ENCODE results near the gene NMNAT1. TPM values are rescaled to one million over a fixed set of nuclear protein-coding genes. Genes with fewer than 3 reads are reported as not detected.
"Not testable (repeated sequence)": the region's sequence is repeated elsewhere in the genome, so short reads cannot be mapped to it uniquely, and the experiment has no call there.

Gene NMNAT1
- total RNA-seq, 1 experiment from 2014 or later = 2.3 TPM

DNA sequence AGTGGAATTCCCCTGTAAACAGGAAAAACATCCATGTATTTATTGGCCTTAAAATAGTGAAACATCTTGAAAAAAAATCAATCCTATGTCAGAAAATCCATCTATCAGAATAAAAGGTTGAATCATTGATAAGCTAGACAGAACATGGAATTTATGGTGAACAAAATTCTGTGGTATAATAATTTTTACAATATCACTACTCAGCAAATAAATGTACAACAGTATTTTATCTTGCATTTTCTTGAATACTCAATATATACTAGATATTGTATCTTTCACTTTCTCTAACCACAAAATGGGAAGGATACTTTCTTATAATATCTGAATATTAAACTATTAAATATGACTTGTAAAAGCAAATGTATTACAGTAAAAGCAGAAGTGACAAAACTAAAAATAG is 83.8 kb downstream of the NMNAT1 start:
- DNase-seq (ENCODE audit: low spot score) (no peak), ATAC-seq (no peak)
- no peak overlapping the region for H3K4me3 Mint-ChIP-seq
- H3K4me1 Mint-ChIP-seq = 0 out of 2 replicates have a peak, but pooled peaks cover under 1% of the 10 kb centered on the region
- CTCF ChIA-PET = no interaction called here
- H3K27me3 Mint-ChIP-seq (ENCODE audit: low read depth) = no peaks in the 10 kb centered on the region
- POLR2A ChIA-PET = no interaction called here
- H3K27ac Mint-ChIP-seq = no peak overlapping the region
- TF ChIP-seq ZNF263 (CRISPR knock-in tag; IDR thresholded peaks at IDR 0.05; ENCODE audit: low read depth) = no peak
- no peak for TF ChIP-seq ELF4 (CRISPR knock-in tag; IDR thresholded peaks at IDR 0.05; ENCODE audit: low read depth)
- TF ChIP-seq, protein P1, sequence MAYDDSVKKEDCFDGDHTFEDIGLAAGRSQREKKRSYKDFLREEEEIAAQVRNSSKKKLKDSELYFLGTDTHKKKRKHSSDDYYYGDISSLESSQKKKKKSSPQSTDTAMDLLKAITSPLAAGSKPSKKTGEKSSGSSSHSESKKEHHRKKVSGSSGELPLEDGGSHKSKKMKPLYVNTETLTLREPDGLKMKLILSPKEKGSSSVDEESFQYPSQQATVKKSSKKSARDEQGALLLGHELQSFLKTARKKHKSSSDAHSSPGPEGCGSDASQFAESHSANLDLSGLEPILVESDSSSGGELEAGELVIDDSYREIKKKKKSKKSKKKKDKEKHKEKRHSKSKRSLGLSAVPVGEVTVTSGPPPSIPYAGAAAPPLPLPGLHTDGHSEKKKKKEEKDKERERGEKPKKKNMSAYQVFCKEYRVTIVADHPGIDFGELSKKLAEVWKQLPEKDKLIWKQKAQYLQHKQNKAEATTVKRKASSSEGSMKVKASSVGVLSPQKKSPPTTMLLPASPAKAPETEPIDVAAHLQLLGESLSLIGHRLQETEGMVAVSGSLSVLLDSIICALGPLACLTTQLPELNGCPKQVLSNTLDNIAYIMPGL (CRISPR knock-in tag; IDR thresholded peaks at IDR 0.05) = no peak
- no peak for TF ChIP-seq SMAD3 (CRISPR knock-in tag; IDR thresholded peaks at IDR 0.05; ENCODE audit: borderline replicate concordance)
- TF ChIP-seq MXD4 (CRISPR knock-in tag; IDR thresholded peaks at IDR 0.05; ENCODE audit: borderline replicate concordance) = no peak
- TF ChIP-seq, protein P2, sequence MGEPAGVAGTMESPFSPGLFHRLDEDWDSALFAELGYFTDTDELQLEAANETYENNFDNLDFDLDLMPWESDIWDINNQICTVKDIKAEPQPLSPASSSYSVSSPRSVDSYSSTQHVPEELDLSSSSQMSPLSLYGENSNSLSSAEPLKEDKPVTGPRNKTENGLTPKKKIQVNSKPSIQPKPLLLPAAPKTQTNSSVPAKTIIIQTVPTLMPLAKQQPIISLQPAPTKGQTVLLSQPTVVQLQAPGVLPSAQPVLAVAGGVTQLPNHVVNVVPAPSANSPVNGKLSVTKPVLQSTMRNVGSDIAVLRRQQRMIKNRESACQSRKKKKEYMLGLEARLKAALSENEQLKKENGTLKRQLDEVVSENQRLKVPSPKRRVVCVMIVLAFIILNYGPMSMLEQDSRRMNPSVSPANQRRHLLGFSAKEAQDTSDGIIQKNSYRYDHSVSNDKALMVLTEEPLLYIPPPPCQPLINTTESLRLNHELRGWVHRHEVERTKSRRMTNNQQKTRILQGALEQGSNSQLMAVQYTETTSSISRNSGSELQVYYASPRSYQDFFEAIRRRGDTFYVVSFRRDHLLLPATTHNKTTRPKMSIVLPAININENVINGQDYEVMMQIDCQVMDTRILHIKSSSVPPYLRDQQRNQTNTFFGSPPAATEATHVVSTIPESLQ (CRISPR knock-in tag; IDR thresholded peaks at IDR 0.05) = no peak
- TF ChIP-seq ZNF121 (CRISPR knock-in tag; IDR thresholded peaks at IDR 0.05) = no peak
- no peak for TF ChIP-seq HMGA2 (CRISPR knock-in tag; IDR thresholded peaks at IDR 0.05)
- TF ChIP-seq, protein P3, sequence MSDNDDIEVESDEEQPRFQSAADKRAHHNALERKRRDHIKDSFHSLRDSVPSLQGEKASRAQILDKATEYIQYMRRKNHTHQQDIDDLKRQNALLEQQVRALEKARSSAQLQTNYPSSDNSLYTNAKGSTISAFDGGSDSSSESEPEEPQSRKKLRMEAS (CRISPR knock-in tag; IDR thresholded peaks at IDR 0.05) = no peak
- no peak for TF ChIP-seq ZBTB21 (CRISPR knock-in tag; IDR thresholded peaks at IDR 0.05; ENCODE audit: borderline replicate concordance)
- TF ChIP-seq, protein P4, sequence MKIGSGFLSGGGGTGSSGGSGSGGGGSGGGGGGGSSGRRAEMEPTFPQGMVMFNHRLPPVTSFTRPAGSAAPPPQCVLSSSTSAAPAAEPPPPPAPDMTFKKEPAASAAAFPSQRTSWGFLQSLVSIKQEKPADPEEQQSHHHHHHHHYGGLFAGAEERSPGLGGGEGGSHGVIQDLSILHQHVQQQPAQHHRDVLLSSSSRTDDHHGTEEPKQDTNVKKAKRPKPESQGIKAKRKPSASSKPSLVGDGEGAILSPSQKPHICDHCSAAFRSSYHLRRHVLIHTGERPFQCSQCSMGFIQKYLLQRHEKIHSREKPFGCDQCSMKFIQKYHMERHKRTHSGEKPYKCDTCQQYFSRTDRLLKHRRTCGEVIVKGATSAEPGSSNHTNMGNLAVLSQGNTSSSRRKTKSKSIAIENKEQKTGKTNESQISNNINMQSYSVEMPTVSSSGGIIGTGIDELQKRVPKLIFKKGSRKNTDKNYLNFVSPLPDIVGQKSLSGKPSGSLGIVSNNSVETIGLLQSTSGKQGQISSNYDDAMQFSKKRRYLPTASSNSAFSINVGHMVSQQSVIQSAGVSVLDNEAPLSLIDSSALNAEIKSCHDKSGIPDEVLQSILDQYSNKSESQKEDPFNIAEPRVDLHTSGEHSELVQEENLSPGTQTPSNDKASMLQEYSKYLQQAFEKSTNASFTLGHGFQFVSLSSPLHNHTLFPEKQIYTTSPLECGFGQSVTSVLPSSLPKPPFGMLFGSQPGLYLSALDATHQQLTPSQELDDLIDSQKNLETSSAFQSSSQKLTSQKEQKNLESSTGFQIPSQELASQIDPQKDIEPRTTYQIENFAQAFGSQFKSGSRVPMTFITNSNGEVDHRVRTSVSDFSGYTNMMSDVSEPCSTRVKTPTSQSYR (CRISPR knock-in tag; IDR thresholded peaks at IDR 0.05) = no peak
- TF ChIP-seq TEAD4 (CRISPR knock-in tag; IDR thresholded peaks at IDR 0.05) = no peak
- no peak for TF ChIP-seq SP1 (CRISPR knock-in tag; conservative IDR thresholded peaks at IDR 0.05)
- TF ChIP-seq FOXJ3 (CRISPR knock-in tag; IDR thresholded peaks at IDR 0.05; ENCODE audit: borderline replicate concordance) = no peak
- no peaks in the 10 kb centered on the region; the same call in 1 of the 2 replicates for H3K9me3 Mint-ChIP-seq
- no peaks in the 10 kb centered on the region for H3K36me3 Mint-ChIP-seq

DNA sequence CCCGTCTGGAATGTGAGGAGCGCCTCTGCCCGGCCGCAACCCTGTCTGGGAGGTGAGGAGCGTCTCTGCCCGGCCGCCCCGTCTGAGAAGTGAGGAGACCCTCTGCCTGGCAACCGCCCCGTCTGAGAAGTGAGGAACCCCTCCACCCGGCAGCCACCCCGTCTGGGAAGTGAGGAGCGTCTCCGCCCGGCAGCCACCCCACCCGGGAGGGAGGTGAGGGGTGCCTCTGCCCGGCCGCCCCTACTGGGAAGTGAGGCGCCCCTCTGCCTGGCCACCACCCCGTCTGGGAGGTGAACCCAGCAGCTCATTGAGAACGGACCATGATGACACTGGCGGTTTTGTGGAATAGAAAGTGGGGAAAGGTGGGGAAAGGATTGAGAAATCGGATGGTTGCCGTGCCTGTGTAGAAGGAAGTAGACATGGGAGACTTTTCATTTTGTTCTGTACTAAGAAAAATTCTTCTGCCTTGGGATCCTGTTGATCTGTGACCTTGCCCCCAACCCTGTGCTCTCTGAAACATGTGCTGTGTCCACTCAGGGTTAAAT is 85.8 kb downstream of the NMNAT1 start:
- ATAC-seq; CTCF ChIA-PET; POLR2A ChIA-PET; H3K9me3 Mint-ChIP-seq; H3K4me3 Mint-ChIP-seq; H3K36me3 Mint-ChIP-seq; H3K27me3 Mint-ChIP-seq (ENCODE audit: low read depth); H3K27ac Mint-ChIP-seq; H3K4me1 Mint-ChIP-seq; DNase-seq (ENCODE audit: low spot score): not testable (repeated sequence)

DNA sequence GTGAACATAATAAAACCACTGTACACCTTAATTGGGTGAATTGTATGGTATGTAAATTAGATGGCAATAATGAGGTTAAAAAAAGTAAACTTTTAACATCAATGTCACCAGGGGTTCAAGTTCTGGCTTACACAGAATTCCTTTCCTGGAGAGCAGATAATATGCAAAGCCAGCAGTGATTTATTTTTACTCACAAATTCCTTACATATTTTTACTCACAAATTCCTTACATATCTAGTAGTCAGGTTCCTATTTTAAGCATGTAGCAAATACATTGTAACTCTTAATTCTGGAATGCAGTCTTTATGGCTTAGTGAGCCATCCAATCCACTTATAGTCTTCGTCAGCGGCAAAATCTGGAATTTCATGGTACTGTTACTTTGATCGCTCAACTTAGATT is 88.2 kb downstream of the NMNAT1 start:
- H3K9me3 Mint-ChIP-seq = no peaks in the 10 kb centered on the region; the same call in 1 of the 2 replicates
- TF ChIP-seq ZNF232 (CRISPR knock-in tag; IDR thresholded peaks at IDR 0.05) = no peak
- TF ChIP-seq, protein P1 (CRISPR knock-in tag; IDR thresholded peaks at IDR 0.05) = no peak
- TF ChIP-seq, protein P3 (CRISPR knock-in tag; IDR thresholded peaks at IDR 0.05) = no peak
- TF ChIP-seq ZNF317 (CRISPR knock-in tag; IDR thresholded peaks at IDR 0.05; ENCODE audit: borderline replicate concordance, low read depth) = no peak
- TF ChIP-seq, protein P5, sequence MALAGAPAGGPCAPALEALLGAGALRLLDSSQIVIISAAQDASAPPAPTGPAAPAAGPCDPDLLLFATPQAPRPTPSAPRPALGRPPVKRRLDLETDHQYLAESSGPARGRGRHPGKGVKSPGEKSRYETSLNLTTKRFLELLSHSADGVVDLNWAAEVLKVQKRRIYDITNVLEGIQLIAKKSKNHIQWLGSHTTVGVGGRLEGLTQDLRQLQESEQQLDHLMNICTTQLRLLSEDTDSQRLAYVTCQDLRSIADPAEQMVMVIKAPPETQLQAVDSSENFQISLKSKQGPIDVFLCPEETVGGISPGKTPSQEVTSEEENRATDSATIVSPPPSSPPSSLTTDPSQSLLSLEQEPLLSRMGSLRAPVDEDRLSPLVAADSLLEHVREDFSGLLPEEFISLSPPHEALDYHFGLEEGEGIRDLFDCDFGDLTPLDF (CRISPR knock-in tag; IDR thresholded peaks at IDR 0.05) = no peak
- TF ChIP-seq ZNF396 (CRISPR knock-in tag; IDR thresholded peaks at IDR 0.05; ENCODE audit: borderline replicate concordance) = no peak
- TF ChIP-seq MYBL2 (CRISPR knock-in tag; IDR thresholded peaks at IDR 0.05) = no peak
- no peak for TF ChIP-seq SP1 (CRISPR knock-in tag; conservative IDR thresholded peaks at IDR 0.05)
- no peak for TF ChIP-seq ATF1 (CRISPR knock-in tag; IDR thresholded peaks at IDR 0.05)
- TF ChIP-seq, protein P6, sequence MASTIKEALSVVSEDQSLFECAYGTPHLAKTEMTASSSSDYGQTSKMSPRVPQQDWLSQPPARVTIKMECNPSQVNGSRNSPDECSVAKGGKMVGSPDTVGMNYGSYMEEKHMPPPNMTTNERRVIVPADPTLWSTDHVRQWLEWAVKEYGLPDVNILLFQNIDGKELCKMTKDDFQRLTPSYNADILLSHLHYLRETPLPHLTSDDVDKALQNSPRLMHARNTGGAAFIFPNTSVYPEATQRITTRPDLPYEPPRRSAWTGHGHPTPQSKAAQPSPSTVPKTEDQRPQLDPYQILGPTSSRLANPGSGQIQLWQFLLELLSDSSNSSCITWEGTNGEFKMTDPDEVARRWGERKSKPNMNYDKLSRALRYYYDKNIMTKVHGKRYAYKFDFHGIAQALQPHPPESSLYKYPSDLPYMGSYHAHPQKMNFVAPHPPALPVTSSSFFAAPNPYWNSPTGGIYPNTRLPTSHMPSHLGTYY (CRISPR knock-in tag; IDR thresholded peaks at IDR 0.05) = no peak

More for the DNA sequence above, 88.2 kb downstream of the NMNAT1 start:
- ChIA-PET CTCF (no interaction called here), POLR2A (no interaction called here)
- H3K27me3 Mint-ChIP-seq (ENCODE audit: low read depth) = no peaks in the 10 kb centered on the region
- DNase-seq (ENCODE audit: low spot score) (no peak), ATAC-seq (no peak)
- H3K4me1 Mint-ChIP-seq = peaks cover 19% of the 10 kb centered on the region
- H3K4me3 Mint-ChIP-seq = no peak overlapping the region
- 0 out of 2 replicates have a peak, but pooled peaks cover 2% of the 10 kb centered on the region for H3K36me3 Mint-ChIP-seq
- no peak overlapping the region for H3K27ac Mint-ChIP-seq

Measured in WTC11 (cell line).